ENCODE measurements around the gene TNS3.

TNS3 gene

DNA sequence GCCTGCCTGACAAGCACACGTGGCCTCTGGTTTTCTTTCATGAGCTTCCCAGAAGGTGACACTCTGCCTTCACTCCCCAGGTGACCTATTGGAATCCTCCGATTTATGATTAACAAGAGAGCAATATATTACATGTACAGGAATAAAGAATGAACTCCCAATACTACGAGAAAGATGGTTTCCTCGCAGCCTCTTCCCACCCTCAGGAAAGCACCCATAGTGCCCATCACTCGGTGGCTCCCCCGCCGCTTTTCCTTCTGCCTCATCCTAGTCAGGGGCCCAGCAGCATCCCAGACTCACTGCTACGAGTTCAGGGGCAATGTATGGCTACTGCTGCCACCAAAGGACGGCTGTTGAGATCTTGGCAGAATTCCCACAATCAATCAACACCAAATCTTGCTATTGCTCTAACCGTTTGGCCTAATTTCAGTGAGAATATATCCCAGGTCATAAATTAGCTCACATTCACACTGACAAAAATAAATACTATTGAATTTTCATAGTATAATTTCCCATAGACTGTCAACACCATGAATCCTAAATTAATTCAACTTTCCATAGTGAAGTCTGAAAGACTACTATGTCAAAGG, 196.3 kb downstream of the TNS3 start:
- no peak for DNase-seq (ENCODE audit: low spot score)

DNA sequence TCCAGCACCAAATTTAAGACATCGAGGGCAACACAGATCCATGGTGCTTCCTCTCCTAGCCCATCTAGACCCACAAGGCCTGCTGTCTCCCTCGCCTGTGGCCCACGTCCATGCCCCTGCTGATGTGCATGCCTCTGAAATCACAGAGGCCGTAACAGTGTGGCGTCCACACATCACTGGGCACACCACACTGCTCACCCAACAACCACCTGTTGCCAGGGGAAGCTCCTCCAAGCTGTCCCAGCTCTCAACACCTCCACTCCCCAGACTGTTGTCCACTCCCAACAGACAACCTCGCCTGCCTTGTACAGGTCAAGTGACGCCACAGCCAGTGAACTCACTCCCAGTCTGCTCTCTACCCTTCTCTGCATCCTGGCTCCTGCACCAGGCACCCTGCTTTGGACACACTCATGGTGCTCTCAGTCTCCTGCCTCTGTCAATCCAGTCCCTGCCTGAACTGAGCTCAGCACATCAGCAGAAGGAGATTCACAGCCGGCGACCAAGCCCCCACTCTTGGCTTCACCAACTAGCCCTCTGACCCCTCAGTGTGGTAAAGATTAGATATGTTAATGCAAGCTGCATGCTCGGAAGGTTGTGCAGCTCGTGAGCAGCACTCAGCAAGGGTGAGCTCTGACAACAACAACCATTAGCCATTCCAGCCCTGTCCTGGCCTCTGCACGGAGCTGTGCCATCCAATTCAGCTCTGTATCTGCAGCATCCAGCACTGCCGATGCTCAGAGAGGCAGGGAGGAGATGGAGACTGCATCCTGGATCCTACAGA, 197.0 kb downstream of the TNS3 start:
- DNase-seq (ENCODE audit: low spot score), result no peak

DNA sequence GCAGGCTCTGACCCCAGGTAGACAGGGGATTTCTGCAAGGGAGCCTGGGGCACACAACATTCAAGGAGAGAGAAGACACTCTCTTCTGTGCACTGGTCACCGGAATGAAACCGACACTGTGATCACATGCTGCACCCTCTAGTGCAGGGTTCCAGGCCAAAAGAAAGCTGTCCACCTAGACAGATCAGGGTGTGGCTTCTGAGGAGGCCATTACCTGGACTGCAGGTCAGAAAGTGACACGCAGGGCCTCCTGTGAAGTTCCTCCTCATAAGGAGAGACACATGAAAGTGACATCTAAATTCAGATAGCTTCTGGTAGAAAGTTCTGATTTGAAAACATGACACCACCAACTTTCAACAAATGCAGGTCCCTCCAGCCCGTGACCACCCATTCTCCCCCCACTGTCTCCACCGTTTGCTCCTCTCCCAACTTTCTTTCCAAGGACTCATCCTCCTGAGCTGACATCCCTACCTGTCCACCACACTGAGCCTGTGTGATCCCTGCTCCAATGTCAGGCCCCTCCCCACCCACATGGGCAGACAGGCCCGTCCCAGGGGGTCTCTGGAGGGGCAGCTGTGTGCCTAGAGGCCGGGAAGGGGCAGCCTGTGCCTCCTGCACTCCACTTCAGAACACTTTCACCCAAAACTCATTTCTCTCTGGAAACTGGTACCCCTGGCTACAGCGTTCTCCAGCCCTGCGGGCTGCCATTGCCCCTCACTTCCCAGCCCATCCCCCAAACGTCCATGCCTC, 198.0 kb downstream of the TNS3 start:
- no peak for DNase-seq (ENCODE audit: low spot score)

DNA sequence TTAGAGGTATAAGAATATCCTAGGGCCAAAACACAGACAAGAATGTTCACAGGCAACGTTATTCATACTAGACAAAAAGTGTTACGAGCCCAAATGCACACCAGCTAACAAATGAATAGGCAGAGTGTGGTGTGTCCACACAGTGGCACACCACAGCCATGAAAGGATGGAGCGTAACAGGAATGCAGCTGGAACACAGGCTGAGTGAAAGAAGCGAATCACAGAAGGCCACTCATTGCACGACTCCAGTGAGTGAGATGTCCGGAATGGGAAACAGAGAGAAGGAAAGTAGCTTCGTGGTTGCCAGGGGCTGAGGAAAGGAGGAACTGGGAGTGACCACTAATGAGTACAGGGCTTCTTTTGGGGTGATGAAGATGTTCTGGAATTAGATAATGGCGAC, 198.8 kb downstream of the TNS3 start:
- DNase-seq (ENCODE audit: low spot score), result no peak

DNA sequence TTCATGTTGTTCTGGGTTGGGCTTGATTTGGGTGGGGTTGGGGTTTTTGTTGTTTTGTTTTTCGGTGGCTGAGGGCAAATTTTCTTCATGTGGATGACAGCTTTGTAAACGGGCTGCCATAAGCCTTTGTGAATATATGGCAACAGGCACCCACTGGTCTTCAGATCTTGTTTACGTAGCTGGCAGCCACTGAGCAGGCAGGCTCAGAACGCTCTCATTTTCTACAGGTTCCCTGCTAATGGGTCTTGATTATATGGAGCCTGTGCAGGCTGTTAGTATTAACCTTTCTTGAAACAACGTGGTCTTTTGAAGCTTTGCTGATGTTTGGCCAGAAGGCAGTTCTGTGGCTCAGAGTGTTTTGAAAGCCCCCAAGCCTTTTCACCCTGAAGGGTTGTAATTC, 199.7 kb downstream of the TNS3 start:
- peak; percentile 58 for DNase-seq (ENCODE audit: low spot score)

DNA sequence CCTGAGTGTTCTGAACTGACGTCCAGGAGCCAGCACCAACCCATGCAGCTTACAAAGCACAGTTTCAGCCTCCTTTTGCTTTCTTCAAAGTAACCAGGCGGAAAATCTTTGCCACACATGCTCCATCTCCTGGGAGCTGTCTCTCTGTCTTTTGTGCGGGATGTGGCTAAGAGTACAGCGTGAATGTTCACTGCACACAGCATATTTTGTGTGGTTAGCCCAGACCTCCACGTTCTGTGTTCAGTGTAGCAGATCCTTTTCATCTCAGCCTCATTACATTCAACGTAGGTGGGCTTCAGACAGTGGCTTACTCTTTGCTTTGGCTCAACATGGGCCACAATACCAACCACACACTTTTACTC, 200.8 kb downstream of the TNS3 start:
- DNase-seq (ENCODE audit: low spot score), result no peak

DNA sequence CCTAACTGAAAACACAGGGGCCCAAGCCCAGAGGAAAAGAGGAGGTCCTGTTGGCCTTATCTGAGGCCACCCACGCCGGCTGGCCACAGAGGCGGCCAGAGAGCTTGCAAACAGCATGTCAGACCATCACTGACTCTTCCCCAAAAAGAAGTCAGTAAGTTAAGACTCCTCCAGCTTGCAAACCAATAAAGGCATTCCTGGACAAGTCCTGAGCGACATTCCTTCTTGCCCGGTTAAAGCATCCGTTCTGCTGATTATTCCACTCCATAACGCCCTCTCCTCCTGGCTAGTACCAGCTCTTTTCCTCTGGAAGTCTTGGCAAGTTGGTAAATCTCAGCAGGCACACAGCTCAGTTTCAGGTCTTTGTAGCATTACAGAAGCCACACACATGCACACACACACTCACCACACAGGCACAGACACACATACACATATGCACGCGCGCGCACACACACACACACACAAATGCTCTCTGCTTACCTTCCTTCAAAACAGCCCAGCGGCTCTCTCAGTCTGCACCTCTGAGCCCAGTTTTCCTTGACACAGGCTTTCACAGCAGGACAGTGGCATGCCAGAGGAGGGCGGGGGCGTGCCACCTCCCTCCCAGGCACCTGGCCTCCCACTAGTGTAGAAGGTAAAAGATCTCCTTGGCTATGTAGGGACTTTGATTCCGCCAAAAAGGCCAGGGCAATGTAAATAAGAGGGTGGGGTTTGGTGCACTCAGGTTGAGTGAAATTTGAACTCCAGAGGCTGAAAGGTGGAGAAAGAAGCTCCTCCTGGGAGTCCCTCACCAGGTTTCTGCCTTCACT, 201.4 kb downstream of the TNS3 start:
- DNase-seq (ENCODE audit: low spot score), result peak; percentile 79

DNA sequence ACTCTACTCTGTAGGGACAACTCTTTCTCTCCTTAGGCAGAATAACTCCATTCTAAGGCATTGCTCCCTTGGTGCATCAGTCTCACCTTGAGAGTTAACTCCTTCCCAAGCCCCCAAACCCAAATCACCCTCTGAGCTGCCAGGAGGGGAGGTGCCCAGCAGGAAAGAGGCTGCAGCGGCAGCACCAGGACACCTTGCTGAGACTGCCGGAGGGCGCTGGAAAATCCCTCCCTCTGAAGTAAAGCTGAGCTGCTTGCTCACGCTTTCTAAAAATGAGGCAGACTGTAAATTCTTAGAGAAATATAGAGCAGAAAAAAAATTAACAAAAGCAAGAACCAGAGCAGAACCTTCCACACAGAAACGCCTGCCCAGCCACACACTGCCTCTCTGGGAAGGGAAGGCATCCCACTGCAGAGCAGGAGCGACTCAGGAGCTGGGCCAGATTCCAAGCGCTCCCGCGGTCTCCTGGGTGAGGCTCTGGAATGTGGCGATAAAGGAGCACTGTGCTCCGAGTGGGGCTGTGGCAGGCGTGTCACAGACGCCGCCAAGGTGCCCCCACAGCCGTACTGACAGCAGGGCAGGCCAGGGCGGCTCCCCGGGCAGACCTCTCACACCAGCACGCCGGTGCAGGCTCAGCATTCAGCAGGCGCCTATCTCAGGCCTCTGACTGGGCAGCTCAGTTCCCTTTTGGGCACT, 202.1 kb downstream of the TNS3 start:
- peak; percentile 92 for DNase-seq (ENCODE audit: low spot score)

DNA sequence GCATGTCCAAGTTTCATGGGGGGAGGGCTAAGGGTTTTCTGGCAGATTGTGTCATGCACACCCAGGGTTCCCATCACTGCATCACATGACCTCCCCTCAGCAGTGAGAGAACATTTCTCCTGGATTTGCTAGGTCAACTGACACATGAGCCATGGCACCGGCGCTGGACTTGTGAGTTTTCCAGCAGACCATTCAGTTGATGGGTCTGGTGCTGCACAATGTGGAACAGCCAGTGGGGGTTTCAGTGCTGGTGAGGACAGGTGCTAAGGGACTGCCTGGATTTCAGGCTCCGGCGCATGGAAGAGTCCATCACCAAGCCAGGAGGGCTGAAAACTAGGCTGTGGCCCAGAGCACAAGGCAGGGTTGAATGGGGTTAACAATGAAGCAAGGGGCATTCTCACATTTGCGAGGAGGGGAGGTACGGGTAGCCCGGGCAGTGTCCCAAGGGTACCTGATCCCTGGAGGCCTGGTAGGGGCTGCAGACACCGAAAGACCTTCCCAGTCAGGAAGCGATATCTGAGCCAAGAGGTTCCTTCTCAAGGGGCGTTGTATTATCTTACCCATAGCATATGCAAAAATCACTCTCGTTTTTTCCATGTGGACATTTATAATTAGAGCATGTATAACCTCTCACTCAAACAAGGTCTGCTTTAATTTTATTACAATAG, 203.0 kb downstream of the TNS3 start:
- DNase-seq (ENCODE audit: low spot score), result no peak

DNA sequence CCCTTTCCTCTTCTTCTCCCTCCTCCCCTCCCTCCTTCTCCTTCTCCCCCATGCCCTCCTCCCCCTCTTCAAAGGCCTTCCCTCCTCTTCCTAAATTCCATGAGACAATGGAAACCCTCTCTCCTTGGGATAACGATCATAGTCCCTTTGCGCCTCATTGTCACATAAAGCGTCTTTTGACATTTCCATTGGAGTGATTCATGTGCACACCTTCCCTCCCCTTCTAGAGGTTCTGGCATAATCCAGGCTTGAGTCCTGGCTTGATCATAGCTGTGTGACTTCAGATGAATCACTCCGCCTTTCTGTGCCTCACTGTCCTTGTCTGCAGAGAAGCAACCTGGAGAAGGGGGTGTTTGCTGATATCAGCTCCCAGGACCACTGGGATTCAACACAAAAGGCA, 204.2 kb downstream of the TNS3 start:
- no peak for DNase-seq (ENCODE audit: low spot score)

DNA sequence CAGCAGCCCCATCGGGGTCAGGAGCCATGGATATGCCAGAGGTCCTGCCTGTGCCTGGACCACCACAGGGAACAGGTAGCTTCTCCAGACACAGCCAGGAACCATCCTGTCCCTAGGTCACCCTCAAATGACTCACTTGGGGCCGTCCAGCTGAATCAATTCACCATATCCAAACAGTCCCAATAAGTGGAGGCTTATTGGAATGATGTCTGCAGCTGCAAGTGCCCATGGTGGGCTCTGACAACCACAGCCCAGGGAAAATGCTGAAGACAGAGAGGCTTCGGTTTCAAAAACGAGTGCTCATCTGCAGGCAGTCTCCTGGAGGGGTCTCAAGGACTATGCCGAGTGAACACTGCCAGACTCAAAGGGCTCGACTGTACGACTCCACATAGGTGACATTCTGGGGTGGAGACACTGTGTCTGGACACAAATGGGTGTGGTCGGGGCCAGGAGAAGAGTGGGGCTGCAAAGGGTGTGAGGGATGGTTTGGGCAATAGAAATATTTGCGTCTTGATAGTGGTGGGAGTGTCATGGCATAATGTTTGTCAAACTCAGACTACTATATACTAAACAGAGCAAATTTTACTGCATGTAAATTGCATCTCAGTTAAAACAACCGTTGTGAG, 204.8 kb downstream of the TNS3 start:
- no peak for DNase-seq (ENCODE audit: low spot score)

DNA sequence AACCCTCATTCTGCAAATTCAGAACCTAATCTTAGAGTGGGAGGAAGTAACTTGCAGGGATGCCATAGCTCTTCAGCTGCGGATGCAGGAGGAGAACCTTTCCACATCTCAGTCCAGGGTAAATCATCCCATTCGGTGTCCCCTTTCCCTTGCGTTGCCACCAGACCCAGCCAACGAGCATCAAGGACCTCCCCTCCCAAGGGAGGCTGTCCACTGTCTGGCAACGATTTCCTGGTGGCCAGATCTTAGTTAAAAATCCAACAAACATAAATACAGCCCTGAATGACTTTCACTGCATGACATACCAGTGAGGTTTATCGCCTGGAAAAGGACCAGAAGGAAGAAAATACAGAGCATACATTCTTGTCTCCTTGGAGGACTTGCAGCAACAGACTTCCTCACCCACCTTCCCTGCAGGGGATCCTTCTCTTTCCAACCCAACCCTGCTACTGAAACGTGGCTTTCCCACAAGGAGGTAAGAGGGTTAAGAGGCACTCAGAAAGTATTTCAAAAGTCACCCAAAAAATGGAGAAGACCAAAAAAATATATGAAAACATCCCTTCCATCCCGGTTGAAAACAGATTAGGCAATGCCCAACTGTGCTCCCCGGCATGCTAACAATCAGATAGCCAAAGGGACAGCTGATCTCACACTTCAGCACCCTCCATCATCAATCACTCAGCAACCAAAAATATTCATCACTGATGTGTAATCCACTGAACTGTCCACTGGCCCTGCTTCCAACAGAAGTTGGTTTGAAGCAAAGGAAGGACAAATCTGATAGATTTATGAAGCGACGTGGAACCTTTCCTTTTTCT, 206.6 kb downstream of the TNS3 start:
- DNase-seq (ENCODE audit: low spot score), result no peak

DNA sequence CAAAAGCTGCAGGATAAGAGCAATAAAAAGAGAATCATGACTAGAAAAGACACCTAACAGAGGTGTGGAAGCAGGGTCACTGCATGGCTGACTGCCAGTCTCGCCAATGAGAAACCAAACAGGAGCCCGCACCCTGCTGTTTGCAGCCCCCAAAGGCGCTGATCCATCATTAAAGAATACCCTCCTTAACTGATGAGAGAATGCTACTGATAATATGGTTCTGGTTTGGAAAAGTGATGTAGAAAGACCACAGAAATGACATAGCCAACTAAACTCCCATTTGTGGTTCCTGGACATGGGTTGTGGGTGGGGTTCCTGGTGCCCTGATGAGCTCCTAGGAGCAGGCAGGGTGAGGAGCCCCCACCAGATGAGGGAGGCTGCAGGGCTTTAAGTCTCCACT, 207.4 kb downstream of the TNS3 start:
- no peak for DNase-seq (ENCODE audit: low spot score)

DNA sequence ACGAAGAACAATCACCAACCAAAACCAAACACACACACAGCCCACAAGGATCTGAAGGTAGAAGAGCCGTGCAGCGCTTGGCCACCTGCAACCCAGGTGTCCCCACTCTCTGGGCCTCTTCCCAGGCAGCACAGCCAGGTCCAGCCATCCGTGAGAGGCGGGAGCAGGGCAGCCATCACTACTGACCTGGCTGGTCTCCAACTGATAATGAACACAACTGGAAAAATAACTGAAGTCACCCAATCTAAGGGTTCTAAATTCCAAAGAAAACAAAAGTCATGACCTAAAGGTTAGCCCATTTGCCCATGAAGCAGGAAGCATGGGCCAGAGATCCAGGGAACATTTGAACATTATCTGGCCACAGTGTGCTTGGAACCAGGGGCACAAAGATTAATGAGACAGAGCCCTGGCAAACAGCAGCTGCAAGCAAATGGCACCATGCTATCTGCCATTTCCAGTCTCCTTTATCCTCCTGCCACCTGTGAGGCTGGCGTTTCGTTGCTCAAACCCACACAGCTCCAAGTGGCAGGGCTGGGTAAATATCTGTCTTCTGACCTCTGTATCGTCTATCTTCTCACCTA, 207.9 kb downstream of the TNS3 start:
- DNase-seq (ENCODE audit: low spot score), result no peak

DNA sequence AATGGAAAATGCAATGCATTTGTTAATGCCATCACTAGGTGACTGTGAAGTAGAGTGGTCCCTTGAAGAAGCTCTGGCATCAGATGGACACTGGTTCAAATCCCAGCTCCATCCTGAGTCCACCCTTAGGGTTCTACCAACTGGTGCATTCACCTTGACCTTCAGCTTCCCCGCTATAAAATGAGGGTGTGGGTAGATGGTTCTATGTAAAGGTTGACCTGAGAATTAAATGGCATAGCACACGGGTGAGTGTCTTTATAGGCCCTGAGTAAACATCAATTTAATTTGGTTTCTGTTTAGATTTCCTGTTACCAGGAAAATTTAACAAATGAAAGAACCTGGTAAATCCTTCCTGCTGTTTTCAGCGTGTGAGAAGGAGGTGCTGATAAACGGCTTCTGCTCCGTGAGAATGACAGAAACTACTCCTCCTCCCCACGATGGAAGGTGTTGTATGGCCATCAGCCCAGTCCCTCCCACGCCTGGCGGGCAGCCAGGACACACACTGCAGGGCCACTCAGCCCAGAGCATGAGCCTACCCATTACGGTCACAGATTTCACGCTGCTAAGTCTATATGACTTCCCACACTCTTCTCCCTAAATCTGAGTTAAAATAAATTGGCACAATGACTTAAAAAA, 210.1 kb downstream of the TNS3 start:
- DNase-seq (ENCODE audit: low spot score), result peak; percentile 77

DNA sequence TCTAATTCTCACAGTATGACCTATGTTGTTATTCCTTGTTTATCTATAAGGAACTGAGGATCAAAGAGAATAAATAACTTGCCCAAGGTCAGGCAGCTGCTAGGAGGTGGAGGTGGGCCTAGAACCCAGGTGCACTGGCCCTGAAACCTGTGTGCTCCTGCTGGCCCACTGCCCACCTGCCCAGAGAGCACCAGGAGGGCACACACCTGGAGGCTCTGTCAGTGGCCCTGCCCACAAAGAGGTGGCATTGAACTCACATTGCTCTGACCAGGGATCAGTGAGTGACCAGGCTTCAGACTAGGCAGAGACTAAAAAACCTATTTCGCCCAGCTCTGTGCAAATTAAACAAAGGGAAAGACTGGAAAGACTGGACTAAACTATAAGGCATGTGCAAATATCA, 210.6 kb downstream of the TNS3 start:
- DNase-seq (ENCODE audit: low spot score), result no peak

DNA sequence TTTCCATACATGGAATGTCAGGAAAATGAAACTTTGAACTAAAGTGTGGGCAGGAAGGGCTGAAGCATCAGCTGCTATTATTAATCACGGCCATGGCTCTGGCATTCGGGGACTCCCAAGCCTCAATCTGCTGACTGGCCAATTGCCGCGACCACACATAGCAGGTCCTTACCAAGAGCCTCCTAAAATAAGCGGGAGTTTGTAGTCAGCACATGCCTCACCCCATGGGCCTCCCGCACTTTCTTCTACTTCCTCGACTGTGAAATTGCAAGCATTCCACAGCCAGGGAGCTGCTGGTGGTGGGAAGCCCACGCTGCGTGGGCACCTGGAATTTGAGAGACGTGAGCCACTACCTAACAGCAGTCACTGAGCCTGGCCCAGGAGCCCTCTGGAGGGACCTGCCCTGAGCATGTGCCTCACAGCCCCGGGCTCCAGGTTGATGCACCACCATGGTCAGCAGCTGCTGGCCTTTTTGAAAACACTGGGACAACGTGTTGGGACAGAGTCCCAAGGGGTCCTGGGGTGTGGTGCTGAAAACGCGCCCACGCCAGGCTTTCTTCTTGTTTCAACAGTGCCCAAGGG, 211.4 kb downstream of the TNS3 start:
- DNase-seq (ENCODE audit: low spot score), result peak; percentile 18

DNA sequence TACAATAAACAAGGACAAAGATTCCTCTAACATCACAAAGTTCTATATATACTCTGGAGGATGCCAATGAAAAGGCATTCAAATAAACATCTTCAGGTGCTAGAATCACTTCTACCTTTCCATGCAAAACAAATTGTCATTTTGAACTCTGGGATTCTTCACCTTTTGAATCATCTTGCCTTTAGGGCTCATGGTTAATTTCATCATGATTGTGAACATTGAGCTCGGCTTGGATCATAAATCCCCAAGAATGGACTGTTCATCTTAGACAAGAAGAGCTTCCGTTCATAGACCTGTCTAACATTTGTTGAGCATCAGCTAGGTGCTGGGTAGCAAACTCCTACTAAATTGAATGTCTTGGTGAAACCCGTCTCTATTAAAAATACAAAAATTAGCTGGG, 212.2 kb downstream of the TNS3 start:
- no peak for DNase-seq (ENCODE audit: low spot score)

Data from SW480 (cell line).